Measurements from ENCODE around the gene BTN1A1. TPM values are rescaled to one million over a fixed set of nuclear protein-coding genes. Genes with fewer than 3 reads are reported as not detected.

BTN1A1 gene
- polyA plus RNA-seq, 12 donors, result 0.08 to 0.30 (median 0.14) TPM; not detected in 2

Other genes with a start within 250 kb of the BTN1A1 start
- 10 to 100 TPM in 11 of 12 donors, not detected in 1; 12.5 to 36.1 (median 18.5) TPM for gene BTN3A2, start 135.1 kb upstream of the BTN1A1 start, polyA plus RNA-seq (ENCODE audit: insufficient read length in 12 of 12)
- gene BTN2A2, start 117.2 kb upstream of the BTN1A1 start, polyA plus RNA-seq (ENCODE audit: insufficient read length in 12 of 12), result 10 to 100 TPM in 2 of 12 donors, 1 to 10 TPM in 8, not detected in 2; 3.3 to 12.1 (median 8.7) TPM
- 10 to 100 TPM in 11 of 12 donors, not detected in 1; 15.9 to 41.2 (median 23.8) TPM for gene BTN3A1, start 98.0 kb upstream of the BTN1A1 start, polyA plus RNA-seq (ENCODE audit: insufficient read length in 12 of 12)
- 10 to 100 TPM in 10 of 12 donors, 1 to 10 TPM in 1, not detected in 1; 9.6 to 27.8 (median 14.2) TPM for gene BTN3A3, start 59.8 kb upstream of the BTN1A1 start, polyA plus RNA-seq (ENCODE audit: insufficient read length in 12 of 12)
- gene BTN2A1, start 42.3 kb upstream of the BTN1A1 start, polyA plus RNA-seq (ENCODE audit: insufficient read length in 12 of 12), result 10 to 100 TPM in 11 of 12 donors, not detected in 1; 23.6 to 30.3 (median 25.9) TPM
- 10 to 100 TPM in 11 of 12 donors, not detected in 1; 43.8 to 73.5 (median 59.4) TPM for gene HMGN4, start 38.1 kb downstream of the BTN1A1 start, polyA plus RNA-seq (ENCODE audit: insufficient read length in 12 of 12)
- 10 to 100 TPM in 8 of 12 donors, 1 to 10 TPM in 3, not detected in 1; 9.0 to 12.6 (median 10.3) TPM for gene ABT1, start 96.7 kb downstream of the BTN1A1 start, polyA plus RNA-seq (ENCODE audit: insufficient read length in 12 of 12)
- 10 to 100 TPM in 11 of 12 donors, not detected in 1; 10.9 to 24.3 (median 20.7) TPM for gene ZNF322, start 159.4 kb downstream of the BTN1A1 start, polyA plus RNA-seq (ENCODE audit: insufficient read length in 12 of 12)

Measured in muscle of arm (tissue), 12 donors.